HG03139 (cell line): ENCODE results near the gene CLDN1.
A peak's percentile ranks its signal among the peaks of the same experiment; 100 is the strongest.

Source experiments
- ATAC-seq: cut with Tn5 transposase; IDR thresholded peaks from one replicate; pipeline ENCODE4 v1.9.1; 2021; ENCODE audit not compliant: unreplicated experiment

Gene CLDN1, protein sequence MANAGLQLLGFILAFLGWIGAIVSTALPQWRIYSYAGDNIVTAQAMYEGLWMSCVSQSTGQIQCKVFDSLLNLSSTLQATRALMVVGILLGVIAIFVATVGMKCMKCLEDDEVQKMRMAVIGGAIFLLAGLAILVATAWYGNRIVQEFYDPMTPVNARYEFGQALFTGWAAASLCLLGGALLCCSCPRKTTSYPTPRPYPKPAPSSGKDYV

DNA sequence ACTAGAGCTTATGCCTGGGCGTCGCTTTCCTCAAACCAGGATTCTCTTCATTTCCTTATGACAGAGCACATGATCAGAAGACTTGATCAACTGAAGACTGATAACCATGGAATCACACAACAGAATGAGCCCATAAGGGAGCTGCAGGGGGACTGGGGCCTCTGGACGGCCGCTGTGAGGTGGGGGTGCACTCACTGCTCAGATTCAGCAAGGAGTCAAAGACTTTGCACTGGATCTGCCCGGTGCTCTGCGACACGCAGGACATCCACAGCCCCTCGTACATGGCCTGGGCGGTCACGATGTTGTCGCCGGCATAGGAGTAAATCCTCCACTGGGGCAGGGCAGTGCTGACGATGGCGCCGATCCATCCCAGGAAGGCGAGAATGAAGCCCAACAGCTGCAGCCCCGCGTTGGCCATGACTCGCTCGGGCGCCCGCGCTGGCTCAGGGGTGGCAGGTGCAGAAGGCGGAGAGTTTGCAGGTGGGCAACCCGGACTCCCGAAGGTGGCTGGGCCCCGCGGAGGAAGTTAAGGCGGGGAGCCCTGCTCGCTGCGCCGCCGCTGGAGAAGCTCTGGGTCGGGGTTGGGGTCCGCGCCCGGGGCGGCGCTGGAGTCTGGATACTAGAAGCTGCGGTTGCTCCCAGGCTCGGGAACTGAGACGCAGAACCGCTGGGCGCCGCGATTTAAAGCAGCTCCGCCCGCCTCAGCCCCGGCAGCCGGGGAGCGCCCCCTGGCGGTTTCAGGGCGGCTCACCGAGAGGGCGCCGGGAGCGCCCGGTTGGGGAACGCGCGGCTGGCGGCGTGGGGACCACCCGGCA lies at the start of gene CLDN1:
Gene CLDN1, minus strand, starts transcription at position 658 of the 815 bp plus-strand sequence. Its CDS starts 240 bp downstream, at position 418.
- peak; percentile 88 for ATAC-seq

DNA sequence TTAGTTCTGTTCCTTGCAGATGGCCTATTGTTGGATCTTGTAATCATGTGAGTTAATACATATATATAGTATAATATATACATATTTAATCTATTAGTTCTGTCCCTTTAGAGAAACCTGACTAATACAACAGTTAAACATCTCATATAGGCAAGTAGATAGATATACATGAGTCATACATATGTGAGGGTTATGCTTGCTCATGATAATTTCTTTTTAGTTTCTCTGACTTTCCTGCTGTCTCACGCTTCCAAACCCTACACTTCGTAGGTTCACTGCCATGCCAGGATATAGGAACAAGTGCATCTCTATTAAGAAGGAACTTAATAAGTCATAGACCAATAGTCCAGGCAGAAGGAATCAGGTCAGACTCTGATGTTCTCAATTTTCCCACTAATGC lies 48.9 kb upstream of the CLDN1 start:
- ATAC-seq = no peak

DNA sequence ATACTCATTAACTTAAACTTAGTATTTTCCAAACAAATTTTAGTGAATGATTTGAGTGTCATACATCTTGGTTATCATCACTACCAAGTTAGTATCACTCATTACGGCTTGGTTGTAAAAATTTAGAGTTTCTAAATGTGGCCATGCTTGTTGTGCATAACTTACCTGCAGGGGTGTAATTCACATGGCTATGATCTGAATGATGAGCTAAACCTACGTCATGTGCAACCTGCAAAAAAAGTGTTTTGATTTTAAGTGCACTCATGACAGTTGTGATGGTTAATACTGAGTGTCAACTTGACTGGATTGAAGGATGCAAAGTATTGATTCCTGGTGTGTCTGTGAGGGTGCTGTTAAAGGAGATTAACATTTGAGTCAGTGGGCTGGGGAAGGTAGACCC lies 48.1 kb upstream of the CLDN1 start:
- no peak for ATAC-seq

DNA sequence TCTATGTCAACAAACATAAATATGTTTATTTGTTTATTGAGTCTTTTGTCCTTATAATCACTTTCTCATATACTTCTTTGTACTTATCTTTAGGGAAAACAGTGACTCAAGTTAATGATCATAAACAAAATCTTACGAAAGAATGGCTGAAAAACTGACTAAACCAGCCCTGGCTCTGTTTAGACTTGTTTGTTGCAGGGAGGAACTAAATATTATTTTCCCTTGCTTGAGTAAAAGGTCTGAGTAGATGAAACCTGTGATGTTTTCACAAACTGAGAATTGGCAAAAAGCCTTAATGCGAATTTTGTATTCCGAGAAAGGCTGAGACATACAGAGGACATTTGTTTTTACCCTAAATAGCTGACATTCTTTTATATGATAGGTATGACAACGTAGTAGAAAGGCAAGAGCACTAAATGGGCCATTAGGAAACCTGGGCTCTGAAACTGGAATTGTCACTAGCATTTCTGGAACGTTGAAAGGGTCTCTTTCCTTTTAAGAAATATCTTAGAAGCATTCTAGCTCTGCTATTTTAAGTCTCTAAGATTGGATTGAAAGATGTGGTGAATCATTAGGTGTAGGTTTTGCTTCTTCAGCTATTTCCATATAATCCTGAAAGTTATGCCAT lies 47.5 kb upstream of the CLDN1 start:
- no peak for ATAC-seq

DNA sequence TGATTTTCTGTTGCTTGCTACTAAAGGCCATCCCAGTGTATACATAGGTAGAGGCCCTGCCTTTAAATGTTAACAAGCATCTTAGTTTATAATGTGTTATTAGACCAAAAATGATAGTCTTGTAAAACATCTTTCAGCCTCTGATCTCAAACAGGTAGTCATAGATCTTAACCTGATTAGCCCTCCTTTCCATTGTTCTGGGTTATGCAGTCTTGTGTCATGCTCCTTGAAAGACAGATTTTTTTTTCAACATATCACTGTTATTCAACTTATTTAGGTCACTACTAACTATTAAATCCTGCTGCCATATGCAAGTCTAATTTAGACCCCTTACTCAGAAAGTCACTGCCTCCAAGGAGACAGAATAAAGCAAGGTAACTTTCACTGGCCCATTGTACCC lies 46.6 kb upstream of the CLDN1 start:
- no peak for ATAC-seq

DNA sequence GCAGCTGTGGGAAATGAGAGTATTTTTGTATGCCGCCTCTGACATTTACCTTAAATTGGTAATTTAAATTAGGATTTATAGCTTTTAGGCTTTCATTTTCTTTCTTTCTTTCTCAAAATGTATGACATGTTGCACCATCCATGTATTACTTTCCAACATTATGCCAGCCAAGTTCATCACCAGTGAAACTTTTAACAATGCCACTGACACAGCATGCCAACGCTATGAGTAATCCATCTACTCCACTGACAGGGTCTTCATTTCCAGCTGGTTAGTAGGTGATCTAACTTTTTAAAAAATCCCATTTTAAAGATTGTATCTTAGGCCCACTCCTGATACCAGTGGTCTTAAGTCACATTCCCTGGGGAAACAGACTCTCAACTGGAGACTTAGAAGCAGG lies 43.9 kb upstream of the CLDN1 start:
- ATAC-seq = no peak

DNA sequence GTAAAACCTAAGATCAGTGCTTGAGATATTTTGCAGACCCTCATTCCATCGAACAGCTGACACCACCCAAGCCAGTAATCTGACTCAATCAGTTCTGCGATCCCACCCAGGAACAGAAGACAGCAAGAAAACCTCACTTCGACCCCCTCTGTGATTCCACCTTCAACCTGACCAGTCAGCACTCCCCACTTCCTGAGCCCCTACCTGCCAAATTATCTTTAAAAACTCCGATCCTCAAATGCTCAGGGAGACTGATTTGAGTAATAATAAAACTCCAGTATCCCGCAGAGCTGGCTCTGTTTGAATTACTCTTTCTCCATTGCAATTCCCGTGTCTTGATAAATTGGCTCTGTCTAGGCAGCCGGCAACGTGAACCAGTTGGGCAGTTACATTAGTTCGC lies 40.0 kb upstream of the CLDN1 start:
- ATAC-seq = no peak

DNA sequence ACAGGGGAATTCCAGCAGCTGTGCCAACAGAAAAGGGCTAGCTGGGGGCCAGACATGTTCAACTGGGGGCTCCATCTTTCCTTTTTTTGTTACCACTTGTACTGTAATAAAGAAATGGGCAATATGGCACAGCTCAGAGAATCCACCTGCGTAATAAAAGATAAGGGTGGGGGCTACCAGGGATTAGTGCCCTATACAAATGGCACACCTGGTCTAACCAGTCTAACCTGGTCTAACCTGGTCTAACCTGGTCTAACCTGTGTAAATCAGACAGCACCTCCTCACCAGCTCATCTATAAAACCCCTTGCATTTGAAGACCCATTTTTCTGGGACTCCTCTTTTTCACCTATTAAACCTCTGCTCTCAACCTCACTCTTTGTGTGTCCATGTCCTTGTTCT lies 39.5 kb upstream of the CLDN1 start:
- ATAC-seq = no peak

DNA sequence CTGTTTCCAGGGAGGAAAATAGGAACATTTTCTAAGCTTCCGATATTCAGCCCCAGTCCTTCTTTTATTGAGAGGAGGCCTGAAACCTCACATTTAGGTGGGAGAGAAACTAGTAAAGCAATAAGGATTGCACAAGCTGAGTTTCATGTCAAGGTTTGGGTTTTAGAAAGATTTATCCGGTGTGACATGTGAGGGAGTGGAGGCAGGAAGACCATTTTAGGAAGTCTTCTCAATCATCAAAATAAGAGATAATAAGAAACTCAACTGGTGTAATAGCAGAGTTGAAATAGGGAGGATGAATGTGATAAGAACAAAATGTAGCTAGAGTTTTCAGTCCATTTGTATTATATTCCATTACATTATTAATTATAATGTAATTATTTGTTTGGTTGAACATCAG lies 38.0 kb upstream of the CLDN1 start:
- no peak for ATAC-seq

DNA sequence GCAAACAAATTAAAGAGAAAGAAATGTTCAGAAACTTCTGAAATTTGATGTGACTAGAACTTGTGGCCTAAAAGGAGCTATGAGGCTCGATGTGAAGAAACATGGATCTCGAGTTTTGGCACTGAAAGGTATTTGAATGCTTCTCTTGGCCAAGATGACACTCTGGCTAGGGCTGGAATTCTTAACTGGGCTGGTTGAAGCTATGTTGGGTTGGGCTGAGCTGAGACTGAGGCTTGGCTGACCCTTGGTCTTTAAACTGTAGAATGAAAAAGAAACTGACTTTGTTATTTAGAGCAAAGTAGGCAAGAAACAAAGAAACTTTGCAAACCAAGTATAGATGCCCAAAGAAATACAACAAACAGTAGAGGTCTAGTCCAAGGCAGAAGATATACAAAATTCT lies 37.6 kb upstream of the CLDN1 start:
- ATAC-seq = no peak

DNA sequence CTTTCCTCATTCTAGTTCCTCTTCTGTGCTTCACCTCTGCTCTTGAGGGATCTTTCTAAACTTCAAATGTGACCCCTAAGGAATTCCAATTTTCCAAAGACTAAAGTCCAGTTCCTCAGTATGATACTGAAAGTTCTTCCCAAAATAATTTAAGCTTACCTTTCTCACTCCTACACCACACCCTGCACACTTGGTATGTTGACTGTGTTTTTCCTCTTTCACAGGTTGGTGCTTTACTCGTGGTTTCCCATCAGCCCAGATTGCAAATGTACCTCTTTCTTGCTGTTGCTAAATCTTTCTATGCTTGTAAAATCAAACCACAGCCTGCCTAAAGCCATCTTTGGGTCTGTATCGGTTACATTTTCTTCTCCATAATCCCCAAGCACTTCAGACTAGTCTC lies 35.2 kb upstream of the CLDN1 start:
- no peak for ATAC-seq

DNA sequence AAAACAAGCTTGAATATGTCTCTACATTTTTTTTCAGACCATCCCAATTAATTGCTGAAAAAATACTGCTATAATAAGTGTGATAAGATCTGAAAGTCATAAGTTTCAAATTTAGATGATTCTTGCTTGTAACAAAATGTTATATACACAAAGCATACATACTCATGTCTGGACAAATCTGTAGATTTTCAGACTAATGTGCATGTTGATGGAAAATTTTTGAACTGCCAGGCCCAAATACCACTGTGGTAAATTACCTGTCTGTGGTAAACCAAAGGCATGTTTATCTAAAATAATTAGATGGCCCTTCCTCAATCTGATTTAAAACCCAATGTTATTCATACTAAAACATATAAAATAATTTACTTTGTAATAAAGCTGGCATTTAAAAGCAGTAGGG lies 34.0 kb upstream of the CLDN1 start:
- ATAC-seq = no peak

DNA sequence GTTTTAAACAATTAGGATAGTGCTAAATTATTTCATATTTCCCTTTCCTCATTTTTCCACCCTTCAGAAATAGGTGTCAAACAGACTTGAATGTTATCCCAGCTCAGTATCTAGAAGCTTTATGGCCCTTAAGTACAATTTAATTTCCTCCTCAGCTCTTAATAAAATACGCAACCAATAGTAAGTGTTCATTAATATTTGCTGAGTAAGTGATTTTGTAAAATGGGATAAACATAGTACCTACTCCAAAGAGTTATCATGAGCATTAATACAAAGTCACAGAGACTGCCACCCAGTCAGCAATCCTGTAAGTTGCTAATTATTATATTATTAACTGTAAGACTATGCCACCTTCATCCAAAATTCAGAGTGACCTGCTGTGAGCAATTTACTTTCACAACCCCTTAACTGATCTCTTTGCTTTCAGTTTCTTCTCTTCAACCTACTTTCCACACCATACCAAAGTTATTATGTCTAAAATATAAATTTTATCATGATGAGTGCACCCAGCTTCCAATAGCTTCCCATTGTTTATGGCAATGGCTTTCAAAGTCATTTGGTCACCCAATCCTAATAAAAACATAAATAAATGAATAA lies 30.7 kb upstream of the CLDN1 start:
- no peak for ATAC-seq

DNA sequence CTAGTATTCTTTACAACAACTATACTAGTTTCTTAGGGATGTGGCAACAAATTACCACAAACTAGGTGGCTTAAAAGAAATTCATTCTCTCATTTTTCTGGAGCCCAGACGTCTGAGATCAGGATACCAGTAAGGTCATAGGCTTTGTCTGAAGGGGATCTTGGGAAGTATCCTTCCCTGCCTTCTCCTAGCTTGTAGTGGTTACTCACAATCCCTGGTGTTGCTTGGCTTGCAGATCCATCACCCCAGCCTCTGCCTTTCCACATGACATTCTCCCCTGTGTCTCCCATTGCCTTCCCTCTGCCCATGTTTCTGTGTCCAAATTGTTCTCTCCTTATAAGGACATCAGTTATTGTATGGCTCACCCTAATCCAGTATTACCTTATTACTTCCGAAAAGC lies 24.3 kb upstream of the CLDN1 start:
- ATAC-seq = no peak

DNA sequence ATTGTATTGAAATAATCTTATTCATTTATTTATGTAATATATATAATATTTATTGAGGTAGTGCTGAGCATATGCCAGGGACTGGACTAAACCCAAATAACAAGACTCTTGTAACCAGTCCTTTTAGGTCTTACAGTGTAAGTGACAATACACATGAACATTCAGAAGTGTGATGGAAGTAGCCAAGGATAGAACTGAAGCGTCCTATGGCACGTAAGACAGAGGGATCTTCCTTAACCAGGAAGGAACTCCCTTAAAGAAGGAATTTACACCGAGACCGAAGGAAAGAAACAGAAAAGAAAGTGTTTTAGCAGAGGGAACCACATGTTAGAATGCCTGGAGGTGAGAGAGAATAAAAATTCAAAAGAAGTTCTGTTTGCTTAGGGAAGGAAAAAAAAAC lies 23.6 kb upstream of the CLDN1 start:
- no peak for ATAC-seq

DNA sequence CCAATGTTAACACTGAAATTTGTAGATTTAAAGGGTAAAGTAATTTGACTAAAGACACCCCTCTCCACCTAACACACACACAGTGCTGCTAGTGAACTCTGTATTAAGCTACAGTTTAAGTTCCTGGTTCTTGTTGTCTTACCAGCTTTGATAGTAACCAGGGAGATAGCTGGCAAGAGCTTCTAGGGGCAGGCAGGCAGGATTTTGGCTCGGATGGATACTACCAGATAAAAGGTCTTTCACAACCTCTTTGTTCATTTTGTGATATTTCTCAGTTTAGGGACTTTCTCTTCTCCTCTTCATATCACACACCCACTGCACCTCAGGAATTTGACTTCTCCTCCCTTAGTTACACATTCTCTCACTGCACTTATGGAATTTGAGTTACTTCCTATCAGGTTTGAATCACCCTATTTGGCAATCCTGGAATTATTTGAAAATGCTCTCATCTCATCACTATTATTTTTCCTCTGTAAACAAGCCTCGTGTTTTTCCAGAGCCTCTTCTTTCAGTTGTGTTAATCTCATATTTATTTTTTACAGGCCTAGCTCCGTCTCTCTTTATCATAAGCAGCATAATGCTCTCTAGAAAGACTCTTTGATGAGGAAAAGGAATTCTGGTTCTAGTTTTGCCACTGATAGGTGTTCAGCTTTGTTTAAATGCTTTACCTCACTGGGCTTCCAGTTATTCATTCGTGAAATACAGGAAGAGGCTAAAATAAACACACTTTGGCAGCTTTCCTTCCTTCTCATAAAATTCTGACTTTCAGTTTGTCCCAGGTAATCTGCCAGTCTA lies 23.0 kb upstream of the CLDN1 start:
- no peak for ATAC-seq

DNA sequence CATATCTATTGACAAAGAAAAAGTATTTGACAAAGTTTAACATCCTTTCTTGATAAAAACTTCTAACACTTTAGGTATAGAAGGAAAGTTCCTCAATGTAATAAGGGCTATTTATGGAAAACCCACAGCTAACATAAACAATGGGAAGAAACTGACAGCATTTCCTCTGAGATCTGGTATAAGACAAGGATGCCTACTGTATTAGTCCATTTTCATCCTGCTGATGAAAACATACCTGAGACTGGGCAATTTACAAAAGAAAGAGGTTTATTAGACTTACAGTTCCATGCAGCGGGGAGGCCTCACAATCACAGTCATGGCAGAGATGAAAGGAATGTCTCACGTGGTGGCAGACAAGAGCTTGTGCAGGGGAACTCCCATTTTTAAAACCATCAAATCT lies 17.8 kb upstream of the CLDN1 start:
- ATAC-seq = no peak

DNA sequence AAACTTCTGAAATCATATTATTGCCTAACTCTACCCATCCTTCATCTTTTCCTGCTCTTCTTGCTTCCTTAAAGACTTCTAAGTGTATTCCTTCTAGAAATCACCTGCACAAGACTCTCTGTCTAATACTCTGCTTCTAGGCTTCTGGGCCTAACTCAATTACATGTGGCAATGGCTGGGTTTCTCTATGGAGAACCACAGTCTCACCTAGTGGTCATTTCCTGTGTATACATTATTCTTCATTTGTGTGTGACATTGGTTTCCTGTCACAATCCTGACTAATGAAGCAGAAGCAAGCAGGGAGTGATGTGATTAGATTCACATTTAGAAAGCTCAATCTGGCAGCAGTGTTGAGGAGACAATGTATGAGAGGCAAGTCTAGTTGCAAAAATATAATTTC lies 16.9 kb upstream of the CLDN1 start:
- ATAC-seq = peak; percentile 87

DNA sequence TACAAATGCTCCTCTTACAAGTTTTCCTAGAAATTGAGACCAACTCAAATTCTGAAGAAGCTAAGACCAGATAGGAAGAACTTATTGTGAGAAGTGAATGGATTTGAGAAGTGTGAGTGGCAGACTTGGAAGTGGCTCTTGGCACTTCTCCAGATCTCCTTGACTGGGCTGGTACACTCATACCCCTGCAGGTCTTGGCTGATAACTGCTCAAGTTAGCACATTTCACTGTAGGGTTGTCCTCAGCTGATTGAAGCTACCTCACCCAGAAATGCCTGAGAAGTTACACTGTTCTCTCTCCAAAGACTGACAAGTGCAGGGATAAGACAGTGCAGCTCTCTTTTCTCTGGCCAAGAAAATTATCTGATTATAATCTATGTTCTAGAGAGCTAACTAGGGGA lies 16.5 kb upstream of the CLDN1 start:
- no peak for ATAC-seq

DNA sequence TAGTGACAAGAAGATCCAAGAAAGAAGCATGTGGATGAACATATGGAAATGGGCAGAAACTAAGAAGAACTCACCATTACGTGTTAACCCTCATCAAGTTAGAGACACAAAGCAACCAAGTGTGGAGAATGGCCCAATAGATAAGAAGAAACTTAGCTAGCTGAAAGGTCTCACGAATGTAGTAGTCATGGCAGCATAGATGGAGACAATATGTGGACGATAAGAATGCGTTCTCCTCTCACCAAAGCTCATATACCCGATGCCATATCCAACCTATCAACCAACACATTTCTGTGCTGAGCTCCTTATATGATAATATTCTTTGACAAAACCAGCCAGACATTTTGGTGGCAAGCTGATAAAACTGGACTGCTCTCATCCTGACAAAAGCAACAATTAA lies 15.1 kb upstream of the CLDN1 start:
- ATAC-seq = no peak

DNA sequence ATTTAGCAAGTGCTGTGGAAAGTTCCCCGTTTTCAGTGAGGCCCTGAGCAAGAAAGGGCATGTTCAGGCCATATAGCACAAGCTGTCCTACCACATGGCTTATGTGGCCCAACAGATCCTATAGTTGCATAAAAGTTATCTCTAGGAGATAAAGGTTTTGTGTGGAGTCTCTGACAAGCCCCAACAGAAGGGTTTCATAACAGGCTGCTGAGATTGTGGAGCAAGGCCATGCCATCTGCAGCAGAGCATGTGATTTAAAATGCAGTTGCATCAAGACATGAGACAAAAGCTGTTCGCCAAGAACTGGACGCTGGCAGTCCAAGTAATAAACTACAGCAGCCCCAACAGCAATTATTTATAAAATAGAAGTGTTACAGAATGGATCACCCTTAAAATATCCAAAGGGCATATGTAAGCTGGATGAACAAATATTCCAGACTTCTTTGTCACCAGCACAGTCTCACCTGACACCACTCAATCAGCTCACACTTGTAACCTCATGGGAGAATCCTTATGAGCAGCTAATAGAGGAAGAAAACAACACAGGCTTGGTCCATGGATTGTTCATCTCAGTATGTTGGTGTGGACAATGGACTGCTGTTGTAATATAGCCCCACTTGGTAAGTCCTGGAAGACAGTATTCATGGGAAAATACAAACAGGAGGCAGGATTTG lies 14.4 kb upstream of the CLDN1 start:
- no peak for ATAC-seq
